ENCODE data around the gene SCARB2.

SCARB2 gene

GRCh38 chr4:76226418-76226817 lies 12.8 kb upstream of the SCARB2 start:
- no peak for DNase-seq (ENCODE audit: low read depth in 2 of 2)

- no peak for DNase-seq (ENCODE audit: low read depth in 2 of 2)
Observed at GRCh38 chr4:76224171-76224570, 10.5 kb upstream of the SCARB2 start.

GRCh38 chr4:76219299-76220055 lies 5.9 kb upstream of the SCARB2 start:
- no peak for DNase-seq (ENCODE audit: low read depth in 2 of 2)

- no peak for DNase-seq (ENCODE audit: low read depth in 2 of 2)
Observed at GRCh38 chr4:76216975-76217814, 3.6 kb upstream of the SCARB2 start.

GRCh38 chr4:76216524-76216923 lies 2.9 kb upstream of the SCARB2 start:
- DNase-seq (ENCODE audit: low read depth in 2 of 2) = no peak

GRCh38 chr4:76215077-76215476 lies 1.5 kb upstream of the SCARB2 start:
- no peak for DNase-seq (ENCODE audit: low read depth in 2 of 2)

GRCh38 chr4:76214177-76214675 lies 602 bp upstream of the SCARB2 start:
- DNase-seq (ENCODE audit: low read depth in 2 of 2) = no peak

GRCh38 chr4:76212851-76213414 lies 691 bp downstream of the SCARB2 start:
- no peak for DNase-seq (ENCODE audit: low read depth in 2 of 2)

- no peak for DNase-seq (ENCODE audit: low read depth in 2 of 2)
Observed at GRCh38 chr4:76211769-76212708, 1.6 kb downstream of the SCARB2 start.

- no peak for DNase-seq (ENCODE audit: low read depth in 2 of 2)
Observed at GRCh38 chr4:76210452-76210851, 3.2 kb downstream of the SCARB2 start.

GRCh38 chr4:76209881-76210280 lies 3.7 kb downstream of the SCARB2 start:
- DNase-seq (ENCODE audit: low read depth in 2 of 2) = no peak

- DNase-seq (ENCODE audit: low read depth in 2 of 2) = no peak
Observed at GRCh38 chr4:76208005-76208765, 5.4 kb downstream of the SCARB2 start.

- no peak for DNase-seq (ENCODE audit: low read depth in 2 of 2)
Observed at GRCh38 chr4:76207549-76207948, 6.1 kb downstream of the SCARB2 start.

- DNase-seq (ENCODE audit: low read depth in 2 of 2) = no peak
Observed at GRCh38 chr4:76206222-76206942, 7.2 kb downstream of the SCARB2 start.

- no peak for DNase-seq (ENCODE audit: low read depth in 2 of 2)
Observed at GRCh38 chr4:76205476-76205875, 8.1 kb downstream of the SCARB2 start.

- no peak for DNase-seq (ENCODE audit: low read depth in 2 of 2)
Observed at GRCh38 chr4:76204936-76205335, 8.7 kb downstream of the SCARB2 start.

- no peak for DNase-seq (ENCODE audit: low read depth in 2 of 2)
Observed at GRCh38 chr4:76203541-76203940, 10.1 kb downstream of the SCARB2 start.

GRCh38 chr4:76201276-76201675 lies 12.3 kb downstream of the SCARB2 start:
- no peak for DNase-seq (ENCODE audit: low read depth in 2 of 2)

- DNase-seq (ENCODE audit: low read depth in 2 of 2) = no peak
Observed at GRCh38 chr4:76200771-76201231, 12.8 kb downstream of the SCARB2 start.

- no peak for DNase-seq (ENCODE audit: low read depth in 2 of 2)
Observed at GRCh38 chr4:76199664-76200211, 13.9 kb downstream of the SCARB2 start.
